GM04503 (cell line): ENCODE data around the gene PLEKHF1.

Experiments used
- DNase-seq: peaks from one replicate; pipeline ENCODE4 v3.0.0-alpha.2; 2012; ENCODE audit warnings: low read depth

The PLEKHF1 gene

DNA sequence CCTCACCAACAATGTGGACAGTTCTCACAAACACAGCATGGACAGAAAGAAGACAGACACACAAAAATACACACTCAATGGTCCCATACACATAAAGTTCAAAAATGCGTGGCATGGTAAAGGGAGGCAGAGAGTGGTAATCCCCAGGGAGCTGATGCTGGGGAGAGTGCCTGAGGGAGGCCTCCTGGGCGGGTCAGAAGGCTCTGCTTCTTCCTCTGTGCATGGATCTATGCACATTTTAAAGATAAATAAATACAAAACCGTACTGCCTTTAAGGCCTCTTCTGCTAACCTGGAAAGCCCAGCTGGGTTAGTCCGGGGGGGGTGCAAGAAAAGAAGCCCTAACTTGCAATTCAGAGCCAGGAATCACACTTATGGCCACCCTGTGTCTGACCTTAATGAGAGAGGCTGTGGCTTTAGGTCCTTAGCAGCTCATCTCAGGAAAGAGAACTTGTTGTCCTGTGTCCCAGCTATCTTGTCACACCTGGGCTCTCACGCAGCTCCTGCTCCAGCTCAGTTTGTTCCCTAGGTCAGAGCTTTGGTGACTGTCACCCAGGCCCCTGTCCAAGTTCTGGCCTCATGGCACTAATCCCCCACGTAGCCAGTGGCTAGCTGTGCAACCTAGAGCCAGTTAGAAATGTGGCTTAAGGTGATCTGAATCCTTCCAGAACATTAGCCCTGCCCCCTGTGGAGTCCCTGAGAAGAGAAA is 30.7 kb upstream of the PLEKHF1 start:
- DNase-seq: no peak

DNA sequence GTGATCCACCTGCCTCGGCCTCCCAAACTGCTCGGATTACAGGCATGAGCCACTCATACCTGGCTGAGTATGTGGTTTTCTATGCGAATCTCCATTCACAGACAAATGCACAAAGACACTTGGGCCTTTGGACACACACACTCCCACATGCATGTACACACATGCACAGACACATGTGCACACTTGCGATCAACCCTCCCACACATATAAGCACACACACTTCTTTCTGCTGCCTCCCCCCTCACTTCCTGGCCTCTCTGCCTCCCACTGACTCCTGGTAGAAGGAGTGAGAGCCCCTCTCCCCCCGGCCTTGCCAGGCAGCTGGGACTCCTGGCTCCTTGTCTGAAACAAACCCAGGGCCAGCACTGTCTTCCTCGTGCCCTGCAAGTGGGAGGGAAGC is 29.3 kb upstream of the PLEKHF1 start:
- no peak for DNase-seq

DNA sequence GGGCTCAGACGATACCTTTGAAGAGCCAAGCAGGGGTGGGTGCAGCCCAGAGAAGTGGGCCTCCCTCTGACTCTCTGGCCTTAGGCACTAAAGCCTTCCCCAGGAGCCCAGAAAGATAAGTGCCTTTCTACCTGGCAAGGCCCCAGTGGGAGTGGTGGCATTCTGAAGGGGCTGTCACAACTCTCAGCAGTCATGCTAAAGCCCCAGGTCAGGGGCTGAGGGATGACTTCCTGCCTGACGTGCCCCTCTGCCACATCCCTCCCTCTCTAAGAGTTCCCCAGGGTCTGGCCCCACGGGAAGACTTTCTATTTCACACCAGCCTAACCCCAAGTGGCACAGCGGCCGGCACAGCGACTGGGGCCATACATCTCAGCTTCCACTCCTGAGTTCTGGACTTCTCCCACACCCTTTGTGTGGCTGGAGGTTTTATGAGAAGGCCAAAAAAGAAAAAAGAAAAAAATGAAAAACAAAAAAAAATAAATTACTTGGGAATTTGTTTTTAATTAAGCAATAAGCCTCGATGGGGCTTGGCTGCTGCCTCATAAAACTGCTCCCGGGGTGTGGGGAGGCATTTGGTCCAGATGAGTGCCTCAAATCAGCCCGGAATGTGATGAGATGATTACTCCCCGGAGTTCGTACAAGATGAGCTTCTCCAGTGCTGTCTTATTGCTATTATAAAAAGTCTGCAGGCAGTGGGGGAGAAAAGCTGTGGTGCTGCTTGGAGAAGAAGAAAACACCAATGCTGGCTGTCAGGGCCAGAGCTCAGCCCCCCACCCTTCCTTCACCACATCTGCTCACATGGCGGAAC is 28.5 kb upstream of the PLEKHF1 start:
- no peak for DNase-seq

DNA sequence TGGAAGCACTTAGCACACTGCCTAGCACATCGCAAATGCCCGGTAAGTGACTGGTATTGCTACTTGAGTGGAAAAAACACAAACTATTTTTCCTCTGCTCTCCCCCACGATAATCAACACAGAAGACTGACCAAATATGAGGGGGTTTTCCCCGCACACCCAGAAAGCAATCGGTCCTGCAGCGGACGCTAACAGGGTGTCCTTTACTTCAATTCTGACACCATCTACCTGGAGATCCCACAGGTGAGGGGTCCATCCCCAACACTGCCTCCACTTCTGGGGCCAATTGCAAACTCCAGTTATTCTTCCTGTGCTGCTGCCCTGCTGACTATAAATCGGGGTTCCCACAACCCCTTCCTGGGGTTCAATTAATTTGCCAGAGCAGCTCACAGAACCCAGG is 26.2 kb upstream of the PLEKHF1 start:
- DNase-seq: no peak

DNA sequence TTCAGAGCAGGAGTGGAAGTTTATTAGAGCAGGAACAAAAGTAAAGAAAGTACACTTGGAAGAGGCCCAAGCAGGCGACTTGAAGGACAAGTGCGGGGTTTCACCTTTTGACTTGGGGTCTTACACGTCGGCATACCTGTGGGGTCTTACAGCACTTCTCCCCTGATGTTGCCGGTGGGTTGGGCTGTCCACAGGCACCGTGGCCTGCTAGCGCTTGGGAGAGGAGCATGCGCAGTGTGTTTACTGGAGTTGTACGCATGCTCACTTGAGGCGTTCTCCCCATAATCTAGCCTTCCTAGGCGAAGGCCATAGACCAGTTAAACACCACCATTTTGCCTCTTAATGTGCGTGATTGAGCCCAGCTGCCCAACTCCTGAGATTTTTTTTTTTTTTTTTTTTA is 25.0 kb upstream of the PLEKHF1 start:
- DNase-seq: no peak

DNA sequence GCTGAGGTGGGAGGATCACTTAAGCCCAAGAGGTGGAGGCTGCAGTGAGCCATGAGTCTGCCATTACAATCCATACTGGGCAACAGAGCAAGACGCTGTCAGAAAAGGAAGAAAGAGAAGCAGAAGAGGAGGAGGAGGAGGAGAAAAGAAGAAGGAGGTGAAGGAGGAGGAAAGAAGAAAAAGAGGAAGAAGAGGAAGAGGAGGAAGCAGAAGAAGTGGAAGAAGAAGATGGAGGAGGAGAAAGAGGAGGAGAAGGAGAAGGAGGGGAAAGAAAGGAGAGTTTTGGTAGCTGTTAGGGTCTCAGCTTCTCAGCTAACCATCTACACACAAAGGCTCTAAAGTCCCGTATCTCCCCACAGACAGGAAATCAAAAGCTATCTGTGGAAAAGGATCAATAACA is 23.7 kb upstream of the PLEKHF1 start:
- DNase-seq: no peak

DNA sequence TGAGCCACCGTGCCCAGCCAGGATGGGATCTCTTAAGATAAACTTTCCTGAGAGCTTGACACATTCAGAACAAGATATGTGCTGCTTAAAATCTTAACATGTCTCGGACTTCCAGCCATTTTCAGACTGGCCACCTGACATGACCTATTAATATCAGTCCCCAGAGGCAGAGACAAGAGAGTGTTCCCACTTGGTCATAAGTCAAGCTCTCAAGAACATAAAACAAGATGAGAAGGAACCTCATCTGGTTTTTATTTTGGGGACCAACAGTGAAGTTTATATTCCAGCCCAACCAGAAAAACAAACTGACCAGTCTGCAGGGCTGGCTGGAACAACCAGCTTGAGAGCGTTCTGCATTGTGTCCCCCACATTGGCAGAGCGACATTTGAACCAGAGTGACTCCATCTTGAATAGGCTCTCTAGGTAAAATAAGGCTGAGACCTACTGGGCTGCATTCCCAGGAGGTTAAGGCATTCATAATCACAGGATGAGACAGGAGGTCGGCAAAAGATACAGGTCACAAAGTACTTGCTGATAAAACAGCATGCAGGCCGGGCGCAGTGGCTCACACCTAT is 21.8 kb upstream of the PLEKHF1 start:
- no peak for DNase-seq

DNA sequence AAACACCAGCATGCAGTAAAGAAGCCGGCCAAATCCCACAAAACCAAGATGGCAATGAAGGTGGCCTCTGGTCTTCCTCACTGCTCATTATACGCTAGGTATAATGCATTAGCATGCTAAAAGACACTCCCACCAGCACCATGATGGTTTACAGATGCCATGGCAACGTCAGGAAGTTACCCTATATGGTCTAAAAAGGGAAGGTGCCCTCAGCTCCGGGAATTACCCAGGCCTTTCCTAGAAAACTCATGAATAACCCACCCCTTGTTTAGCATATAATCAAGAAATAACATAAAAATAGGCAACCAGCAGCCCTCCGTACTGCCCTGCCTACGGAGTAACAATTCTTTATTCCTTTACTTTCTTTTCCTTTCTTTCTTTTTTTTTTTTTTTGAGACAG is 21.1 kb upstream of the PLEKHF1 start:
- DNase-seq: no peak

DNA sequence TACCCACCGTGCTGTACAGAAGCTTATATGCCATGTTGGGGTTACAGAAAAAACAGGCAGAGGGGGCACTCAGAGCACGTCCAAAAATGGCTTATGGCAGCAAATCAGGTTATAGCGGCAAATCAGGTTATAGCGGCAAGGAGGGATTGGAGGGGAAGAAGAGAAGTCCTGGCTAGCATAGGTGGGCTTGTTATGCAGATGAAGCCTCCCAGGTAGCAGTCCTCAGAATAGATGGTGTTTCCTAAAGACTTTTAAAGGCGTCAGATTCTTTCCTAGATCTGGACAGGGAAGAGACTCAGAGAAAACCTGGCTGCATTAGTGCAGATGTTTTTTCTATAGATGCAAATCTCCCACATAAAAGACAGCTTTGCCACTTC is 19.8 kb upstream of the PLEKHF1 start:
- DNase-seq: no peak

DNA sequence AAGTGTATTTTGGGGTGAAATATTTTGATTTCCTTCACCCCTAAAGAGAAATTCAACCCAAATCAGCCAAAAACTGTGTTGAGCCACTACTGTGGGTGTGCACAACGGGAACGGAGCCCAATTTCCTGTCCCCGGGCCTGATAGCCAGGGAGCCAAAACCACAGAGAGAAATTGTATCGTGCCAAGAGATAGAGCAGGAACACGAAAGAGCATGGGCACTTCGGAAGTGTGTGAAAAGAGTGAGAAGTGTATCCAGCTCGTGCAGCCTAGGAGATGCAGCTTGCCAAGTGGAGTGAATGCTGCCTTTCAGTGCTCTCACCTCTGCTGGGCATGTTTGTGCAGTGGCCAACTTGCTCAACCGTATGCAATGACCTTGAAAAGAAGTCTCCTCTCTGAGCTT is 19.4 kb upstream of the PLEKHF1 start:
- no peak for DNase-seq

DNA sequence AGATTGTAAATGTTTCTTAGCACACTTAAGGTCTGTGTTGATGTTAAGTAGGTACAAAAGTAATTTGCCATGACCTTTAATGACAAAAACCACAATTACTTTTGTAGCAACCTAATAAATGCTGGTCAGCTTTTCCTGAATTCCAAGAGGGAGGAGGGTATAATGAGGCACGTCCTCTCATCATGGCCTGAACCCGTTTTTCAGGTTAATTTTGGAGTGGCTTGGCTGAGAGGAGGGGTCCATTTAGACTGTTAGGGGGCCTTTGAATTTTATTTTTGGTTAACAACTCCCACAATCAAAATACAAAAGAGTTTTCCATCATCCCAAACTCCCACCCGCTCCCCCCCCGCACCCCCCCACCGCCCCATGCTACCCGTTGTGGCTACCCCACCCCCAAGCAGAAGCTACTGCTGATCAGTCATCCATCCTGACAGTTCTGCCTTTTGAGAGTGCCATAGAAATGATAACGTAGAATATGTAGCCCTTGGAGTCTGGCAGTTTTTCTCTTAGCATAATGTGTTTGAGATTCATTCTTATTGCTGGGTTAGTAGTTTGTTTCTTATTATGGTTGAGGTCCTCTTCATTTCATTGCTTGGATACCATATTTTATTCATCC is 14.4 kb upstream of the PLEKHF1 start:
- DNase-seq: no peak

DNA sequence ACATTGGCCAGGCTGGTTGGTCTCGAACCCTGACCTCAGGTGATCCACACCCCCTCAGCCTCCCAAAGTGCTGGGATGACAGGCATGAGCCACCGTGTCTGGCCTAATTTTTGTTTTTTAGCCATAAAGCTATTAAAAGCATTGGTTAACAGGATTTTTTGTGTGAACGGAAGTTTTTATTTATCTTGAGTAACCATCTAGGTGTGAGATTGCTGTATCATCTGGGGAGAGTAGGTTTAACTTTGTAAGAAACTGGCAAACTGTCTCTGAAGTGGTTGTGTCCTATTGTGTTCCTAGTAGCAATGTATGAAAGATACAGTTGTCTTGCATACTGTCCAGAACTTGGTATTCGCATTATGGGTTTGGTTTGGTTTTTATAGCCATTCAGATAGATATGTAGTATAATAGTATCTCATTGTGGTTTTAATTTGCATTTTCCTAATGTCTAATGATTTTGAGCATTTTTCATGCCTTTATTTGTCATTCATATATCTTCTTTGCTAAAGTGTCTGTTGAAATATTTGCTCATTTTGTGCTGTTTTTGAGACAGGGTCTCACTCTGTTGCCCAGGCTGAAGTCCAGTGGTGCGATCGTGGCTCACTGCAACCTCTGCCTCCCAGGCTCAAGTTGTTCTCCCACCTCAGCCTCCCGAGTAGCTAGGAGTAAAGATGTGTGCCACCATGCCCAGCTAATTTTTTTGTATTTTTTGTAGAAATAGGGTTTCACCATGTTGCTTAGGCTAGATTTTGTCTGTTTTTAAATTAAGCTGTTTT is 13.5 kb upstream of the PLEKHF1 start:
- no peak for DNase-seq

DNA sequence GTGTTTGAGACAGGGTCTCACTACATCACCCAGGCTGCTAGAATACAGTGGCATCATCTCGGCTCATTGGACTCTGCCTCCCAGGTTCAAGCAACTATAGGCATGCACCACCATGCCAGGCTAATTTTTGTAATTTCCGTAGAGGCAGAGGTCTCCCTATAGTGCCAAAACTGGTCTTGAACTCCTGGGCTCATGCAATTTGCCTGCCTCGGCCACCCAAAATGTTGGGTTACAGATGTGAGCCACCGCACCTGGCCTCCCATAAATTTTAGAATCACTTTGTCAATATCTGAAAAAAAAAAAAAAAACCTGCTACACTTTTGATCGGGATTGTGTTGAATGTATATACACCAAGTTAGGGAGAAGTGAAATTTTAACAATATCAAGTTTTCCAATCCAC is 11.9 kb upstream of the PLEKHF1 start:
- DNase-seq: no peak

DNA sequence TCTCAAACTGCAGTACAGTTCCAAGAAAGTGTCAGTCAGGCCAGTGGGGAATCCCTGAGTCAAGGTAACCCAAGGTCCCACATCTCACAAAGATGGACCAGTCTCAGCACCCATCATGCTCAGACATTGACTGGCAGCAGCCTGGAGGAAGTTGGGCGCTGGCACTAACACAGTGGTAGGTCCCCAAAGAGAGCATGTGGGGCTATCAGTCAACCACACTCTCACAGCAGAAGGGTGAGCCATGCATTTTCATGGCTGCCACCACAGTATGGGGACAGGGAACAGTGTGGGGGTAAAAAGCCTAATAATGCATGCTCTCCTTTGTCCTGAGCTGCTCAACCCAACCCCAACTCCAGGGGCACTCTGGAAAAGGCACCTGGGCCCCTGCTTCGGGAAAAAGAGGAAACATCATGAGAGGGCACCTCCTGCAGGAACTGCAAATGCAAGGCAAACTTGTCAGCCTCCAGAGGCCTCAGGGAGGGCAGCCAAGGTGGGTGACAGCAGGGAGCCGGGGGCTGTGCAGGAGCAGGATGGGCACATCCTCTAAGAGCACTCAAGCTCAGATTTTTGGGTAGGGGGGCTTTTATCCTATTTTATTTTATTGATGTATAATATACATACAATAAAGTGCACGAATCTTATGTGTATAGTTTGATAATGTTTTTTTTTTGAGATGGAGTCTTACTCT is 9.5 kb upstream of the PLEKHF1 start:
- no peak for DNase-seq

DNA sequence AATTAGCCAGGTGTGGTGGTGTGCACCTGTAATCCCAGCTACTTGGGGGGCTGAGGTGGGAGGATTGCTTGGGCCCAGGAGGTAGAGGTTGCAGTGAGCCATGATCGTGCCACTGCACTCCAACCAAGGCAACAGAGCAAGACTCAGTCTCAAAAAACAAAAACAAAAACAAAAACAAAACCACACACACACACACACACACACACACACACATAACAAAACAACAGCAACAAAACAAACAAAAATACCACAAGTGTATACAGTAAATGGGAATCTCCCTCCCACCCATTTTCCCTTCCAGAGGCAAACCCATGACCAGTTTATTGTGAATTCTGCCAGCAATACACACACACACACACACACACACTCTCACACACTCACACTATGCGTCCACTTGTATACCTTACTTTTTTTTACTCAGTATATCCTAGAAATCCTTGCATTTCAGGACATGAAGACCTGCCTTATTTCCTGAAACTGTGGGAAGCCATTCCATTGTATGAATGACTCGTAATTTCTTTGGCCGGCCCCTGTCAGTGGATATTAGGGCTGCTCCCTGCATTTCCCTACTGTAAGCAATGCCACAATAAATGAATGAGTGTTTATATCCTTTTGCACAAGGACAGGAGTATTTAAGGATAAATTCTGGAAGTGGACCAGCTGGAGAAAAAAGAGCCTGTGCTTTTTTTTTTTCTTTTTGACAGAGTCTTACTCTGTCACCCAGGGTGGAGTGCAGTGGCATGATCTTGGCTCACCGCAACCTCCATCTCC is 6.9 kb upstream of the PLEKHF1 start:
- DNase-seq: no peak

DNA sequence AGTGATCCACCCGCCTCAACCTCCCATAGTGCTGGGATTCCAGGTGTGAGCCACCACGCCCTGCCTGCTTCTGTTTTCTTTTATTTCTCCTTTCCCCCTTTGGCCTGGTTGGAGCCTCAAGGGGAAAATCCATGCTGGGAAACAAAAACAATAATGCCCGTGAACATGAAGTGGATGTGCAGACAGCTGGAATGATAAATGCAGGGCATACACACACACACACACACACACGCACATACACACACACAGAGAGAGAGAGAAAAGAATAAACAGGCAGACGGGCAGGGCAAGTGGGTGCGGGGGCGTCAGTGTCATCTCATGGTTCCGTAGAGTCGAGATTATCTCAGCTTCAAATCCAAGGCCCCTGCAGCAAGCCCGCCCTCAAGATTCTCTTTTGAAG is 4.4 kb upstream of the PLEKHF1 start:
- no peak for DNase-seq

DNA sequence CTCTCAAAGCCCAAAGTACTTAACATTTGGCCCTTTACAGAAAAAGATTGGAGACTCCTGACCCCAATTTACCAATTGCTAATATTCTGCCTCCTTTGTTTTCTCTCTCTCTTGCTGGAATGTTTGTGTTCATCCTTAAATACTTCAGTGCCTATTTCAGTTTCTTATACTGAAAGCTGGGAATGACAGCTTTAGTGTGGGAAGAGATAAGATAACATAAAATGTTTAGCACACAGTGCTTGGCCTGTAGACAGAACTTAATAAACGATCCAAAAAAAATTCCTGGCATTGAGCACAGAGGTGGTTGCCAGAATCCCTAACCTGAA is 3.0 kb upstream of the PLEKHF1 start:
- DNase-seq: no peak

DNA sequence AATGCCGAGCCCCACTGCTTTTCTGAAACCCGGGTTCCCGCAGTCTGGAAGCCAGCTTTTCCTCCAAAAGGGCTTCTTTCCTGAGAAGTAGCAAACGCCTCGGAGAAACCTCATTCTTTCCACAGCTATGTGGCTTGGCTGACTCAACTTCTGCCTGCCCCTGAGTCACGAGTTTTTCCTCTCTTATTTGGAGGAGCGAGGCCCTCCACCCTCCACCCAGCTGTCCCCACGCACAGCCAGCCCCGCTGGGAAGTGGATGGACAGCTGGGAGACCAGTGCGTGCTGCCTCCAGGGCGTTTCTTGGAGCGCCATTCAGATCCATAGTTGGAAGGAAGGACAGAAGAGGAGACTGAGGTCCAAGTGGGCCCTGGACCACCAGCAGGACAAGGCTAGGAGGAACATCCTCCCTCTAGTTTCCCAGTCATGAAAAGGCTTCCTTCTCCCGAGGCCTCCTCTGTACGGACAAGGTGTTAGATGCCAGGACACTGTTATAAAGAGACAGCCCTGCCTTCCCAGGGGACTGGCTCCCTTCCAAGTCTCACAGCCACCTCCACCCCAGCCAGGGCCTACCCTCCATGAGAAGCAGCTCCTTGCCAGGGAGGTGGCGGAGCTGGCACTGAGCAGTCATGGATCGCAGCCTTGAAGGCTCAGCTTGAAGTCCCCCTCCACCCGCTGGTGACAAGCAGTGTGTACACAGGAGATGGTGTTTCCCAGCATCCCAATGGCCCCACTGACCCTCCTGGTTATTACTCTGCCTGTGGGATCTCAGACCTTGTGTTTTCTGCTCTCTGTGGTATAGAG is 2.5 kb upstream of the PLEKHF1 start:
- peak; percentile 88 for DNase-seq

DNA sequence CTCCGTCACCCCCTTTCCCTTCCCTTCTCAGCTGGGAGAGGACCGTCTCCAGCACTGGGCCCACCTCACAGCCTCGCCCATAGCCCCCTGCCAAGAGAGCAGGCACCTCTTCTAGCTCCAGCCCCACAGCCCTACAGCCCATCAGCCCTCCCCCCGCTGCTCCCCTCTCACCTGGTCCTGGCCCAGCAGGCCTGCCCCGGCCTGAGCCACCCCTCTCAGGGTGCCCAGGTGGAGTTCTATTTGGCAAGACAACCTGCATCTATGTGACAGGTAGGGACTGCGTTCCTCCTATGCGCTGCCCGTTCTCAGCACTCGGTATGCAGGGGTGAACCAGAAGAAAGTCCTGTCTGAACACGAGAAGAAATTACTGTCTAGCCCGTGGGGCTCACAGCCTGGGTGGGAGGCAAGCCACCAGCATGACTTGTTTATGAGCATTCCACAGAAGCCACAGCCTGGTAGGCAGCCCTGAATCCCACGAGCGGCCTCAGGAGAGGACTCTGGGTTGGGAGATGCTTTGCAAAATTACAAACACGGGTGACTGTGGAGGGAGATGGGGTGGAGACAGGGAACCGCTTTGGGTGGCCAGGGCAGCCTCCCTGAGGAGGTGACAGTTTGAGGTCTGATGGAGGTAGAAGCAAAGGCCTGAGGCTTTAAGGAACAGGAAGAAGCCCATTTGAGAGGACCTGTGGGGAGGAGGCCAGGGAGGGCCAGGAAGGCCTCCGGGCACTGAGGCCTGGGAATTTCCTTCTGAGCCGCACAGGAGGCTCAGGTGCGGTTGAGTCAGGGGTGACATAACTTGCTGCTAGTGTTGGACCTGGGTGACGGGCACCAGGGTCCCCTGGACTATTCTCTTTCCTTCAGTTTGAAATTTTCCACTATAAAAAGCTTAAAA is 1.2 kb upstream of the PLEKHF1 start:
- no peak for DNase-seq
